HG03045 (cell line): ENCODE data around the gene DMRTC1B.
"Not testable (repeated sequence)": the region's sequence is repeated elsewhere in the genome, so short reads cannot be mapped to it uniquely, and the experiment has no call there.

Experiments used
- ATAC-seq: cut with Tn5 transposase; IDR thresholded peaks from one replicate; pipeline ENCODE4 v1.9.1; 2021; ENCODE audit warnings: mild to moderate bottlenecking, moderate library complexity; ENCODE audit not compliant: unreplicated experiment

Gene DMRTC1B, protein sequence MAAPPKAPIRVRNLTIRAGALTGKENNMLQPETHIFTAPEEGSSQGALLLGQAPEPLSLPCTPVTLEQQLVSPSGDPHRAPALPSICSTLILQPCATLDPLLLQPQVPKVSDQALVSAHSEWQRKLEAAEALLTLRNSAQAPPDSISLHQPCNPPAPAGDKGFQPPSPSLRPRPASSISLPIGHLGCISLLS

DNA sequence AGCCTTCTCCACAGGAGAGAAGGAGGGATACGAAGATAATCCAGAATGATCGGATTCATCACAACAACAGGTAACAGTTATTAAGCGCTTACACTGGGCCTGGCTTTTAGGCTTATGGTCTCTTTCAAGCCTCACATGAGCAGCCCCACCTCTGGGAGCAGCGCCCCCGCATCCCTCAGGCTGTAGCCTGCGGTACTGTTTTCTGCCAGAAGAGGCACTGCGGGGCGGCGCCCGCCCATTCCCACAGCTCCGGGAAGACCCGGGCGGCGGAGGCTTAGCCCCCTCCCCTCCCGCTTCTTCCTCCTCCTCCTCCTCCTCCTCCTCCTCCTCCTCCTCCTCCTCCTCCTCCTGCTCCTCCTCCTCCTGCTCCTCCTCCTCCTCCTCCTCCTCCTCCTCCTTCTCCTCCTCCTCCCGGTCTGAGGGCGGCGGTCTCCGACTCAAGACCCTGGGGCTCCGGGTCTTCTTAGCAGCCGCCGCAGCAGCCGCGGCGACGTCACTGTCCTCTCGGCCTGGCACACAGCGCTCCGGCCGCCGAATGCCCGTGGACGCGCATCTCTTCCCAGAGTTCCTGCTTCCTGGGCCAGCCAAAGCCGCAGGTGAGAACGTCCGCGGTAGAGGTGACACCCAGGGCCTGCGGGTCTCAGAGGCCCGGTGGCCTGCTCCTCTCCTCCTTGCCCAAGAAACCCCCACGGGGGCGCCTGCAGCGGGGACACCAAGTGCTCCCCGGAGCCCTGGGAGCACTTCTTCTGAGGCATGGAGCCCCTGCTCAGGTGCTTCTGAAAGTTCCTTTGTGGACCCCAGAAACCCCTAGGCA lies at the start of gene DMRTC1B:
Gene DMRTC1B, plus strand, starts transcription at position 238 of the 814 bp plus-strand sequence. CDS start 68,246 bp downstream, outside the sequence.
- ATAC-seq, result not testable (repeated sequence)

DNA sequence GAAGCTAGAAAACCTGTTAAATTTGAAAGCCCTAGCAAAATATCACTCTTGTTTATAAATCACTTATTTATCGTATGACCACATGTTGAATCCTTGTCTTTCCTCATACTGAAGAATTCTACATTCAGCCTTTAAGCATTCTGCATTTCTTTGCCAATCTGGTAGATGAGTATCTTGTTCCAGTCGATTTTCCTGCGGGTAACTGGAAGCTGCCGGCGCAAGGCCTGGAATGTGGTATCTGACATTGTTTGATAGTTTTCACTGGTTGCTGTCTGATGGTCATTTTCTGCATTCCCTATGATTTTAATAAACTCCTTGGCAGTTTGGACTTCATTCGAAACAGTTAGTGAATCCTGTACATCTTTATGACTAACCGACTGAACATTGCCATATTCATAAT lies 48.8 kb upstream of the DMRTC1B start:
- no peak for ATAC-seq

- not testable (repeated sequence) for ATAC-seq
Observed at GRCh38 chrX:72733636-72734035, 43.1 kb upstream of the DMRTC1B start.

GRCh38 chrX:72735561-72735960 lies 41.1 kb upstream of the DMRTC1B start:
- ATAC-seq, result no peak

GRCh38 chrX:72745546-72745945 lies 31.1 kb upstream of the DMRTC1B start:
- ATAC-seq, result not testable (repeated sequence)

DNA sequence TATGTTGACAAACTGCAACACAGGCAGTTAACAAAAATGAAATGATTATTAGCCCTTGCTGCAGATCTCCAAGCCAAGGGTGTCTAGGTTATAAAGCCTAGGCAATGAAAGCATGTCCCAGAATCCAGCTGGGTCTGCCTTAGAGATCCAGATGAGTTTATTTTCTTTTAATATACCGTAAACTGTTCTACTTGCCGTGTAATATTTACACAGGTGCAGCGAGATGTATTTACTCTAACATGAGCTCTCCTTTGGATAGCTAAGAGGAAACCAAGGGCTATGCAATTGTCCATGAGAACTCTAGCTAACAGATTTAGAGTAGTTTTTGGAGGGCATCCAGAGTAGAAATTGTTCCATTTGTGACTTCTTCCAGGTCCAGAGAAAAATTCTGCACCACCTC lies 28.1 kb upstream of the DMRTC1B start:
- not testable (repeated sequence) for ATAC-seq

GRCh38 chrX:72760454-72760853 lies 16.2 kb upstream of the DMRTC1B start:
- not testable (repeated sequence) for ATAC-seq

DNA sequence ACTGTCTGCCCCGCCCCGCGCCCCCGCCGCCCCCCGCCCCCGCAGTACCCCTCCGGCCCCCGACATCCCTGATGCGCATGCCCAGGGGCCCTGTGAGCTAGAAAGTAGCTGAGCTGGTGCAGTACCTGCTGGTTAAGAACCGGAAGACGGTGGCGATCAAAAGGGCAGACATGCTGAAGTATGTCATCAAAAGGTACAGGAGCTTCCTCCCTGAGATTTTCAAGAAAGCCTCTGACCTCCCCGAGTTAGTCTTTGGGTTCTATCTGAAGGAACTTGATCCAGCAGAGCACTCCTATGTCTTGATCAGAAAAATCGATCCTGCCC lies 739 bp downstream of the DMRTC1B start:
- not testable (repeated sequence) for ATAC-seq

DNA sequence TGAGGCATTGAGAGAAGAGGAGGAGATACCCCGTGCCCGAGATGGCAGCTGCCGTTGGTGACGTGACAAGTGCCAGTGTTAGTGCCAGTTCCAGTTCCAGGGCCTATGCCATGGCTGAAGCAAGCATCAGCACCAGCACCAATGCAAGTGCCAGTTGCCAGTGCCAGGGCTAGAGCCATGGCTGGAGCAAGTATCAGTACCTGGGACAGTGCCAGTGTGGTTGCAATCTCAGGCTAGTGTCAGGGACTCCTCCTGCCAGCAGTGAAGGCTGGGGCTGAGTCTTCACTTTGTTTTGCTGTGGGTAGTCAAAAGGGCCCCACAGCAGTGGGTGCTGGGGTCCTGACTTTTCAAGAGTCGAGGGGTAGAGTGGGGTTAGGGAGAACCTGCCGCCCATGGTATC lies 1.5 kb downstream of the DMRTC1B start:
- not testable (repeated sequence) for ATAC-seq

- not testable (repeated sequence) for ATAC-seq
Observed at GRCh38 chrX:72782560-72782959, 5.9 kb downstream of the DMRTC1B start, which contains the start of gene FAM236B. Gene FAM236B (minus strand): TSS chrX:72782660. CDS start chrX:72782560, 100 bp downstream.

- not testable (repeated sequence) for ATAC-seq
Observed at GRCh38 chrX:72783365-72783936, 6.8 kb downstream of the DMRTC1B start.

GRCh38 chrX:72783964-72784363 lies 7.3 kb downstream of the DMRTC1B start:
- not testable (repeated sequence) for ATAC-seq

- not testable (repeated sequence) for ATAC-seq
Observed at GRCh38 chrX:72788142-72788541, 11.5 kb downstream of the DMRTC1B start.

DNA sequence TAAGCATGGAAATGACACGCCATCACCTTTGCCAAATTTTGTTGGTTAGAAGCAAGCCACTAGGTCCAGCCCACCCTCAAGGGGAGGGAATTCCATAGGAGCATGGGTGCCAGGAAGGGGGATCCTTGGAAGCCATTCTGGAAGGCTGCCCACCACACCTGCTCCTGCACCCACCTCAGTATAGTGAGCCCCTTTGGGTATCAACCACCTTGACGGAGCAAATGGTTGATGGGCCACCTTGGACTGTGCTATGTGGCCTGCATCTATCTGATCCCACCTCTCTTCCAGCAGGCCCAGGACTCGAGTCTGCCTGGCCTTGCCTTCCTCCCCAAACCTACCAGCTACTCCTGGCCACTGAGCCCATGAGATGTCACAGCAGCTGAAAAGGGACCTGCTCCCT lies 13.7 kb downstream of the DMRTC1B start:
- ATAC-seq, result not testable (repeated sequence)

GRCh38 chrX:72808110-72808509 lies 31.4 kb downstream of the DMRTC1B start, which contains the start of gene FAM236D:
Gene FAM236D (minus strand): TSS chrX:72808210. CDS start chrX:72808110, 100 bp downstream.
- not testable (repeated sequence) for ATAC-seq

DNA sequence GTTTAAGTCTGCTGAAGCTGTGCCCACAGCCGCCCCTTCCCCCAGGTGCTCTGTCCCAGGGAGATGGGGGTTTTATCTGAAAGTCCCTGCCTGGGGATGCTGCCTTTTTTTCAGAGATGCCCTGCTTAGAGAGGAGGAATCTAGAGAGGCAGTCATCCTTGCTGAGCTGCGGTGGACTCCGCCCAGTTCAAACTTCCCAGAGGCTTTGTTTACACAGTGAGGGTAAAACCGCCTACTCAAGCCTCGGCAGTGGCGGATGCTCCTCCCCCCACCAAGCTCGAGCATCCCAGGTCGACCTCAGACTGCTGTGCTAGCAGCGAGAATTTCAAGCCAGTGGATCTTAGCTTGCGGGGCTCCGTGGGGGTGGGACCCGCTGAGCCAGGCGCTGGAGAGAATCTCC lies 54.0 kb downstream of the DMRTC1B start:
- not testable (repeated sequence) for ATAC-seq

- not testable (repeated sequence) for ATAC-seq
Observed at GRCh38 chrX:72837532-72837931, 60.8 kb downstream of the DMRTC1B start.

DNA sequence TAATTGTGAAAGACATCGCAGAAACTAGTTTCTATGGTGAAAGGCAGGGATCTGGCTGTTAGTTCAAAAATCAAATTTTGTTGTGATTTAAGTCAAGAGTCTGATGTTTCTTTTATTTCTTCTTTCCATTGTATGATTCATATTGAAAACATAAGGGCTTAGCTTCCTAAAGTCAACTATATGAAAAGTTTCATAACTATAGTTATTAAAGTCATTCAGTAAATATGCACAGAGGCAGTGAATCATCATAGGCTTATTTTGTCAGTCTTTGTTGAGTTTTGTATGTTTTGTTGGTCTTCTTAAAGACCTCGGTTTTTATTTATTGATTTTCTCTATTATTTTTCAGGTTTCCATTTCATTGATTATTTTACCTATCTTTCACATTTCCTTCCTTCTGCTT lies 106.2 kb downstream of the DMRTC1B start:
- ATAC-seq, result not testable (repeated sequence)

- not testable (repeated sequence) for ATAC-seq
Observed at GRCh38 chrX:72889740-72890139, 113.0 kb downstream of the DMRTC1B start.
